Nephron (organoid): ENCODE measurements around the gene GLMN.

Source experiments
- H3K27ac Mint-ChIP-seq, 3 experiments: 2 replicates each; pipeline ENCODE4 v1.8.0; 2020; ENCODE audit warnings: mixed read lengths in 3 of 3, mild to moderate bottlenecking in 2 of 3, moderate library complexity in 1 of 3
- H3K27me3 Mint-ChIP-seq: 2 replicates; pipeline ENCODE4 v1.8.0; 2021; ENCODE audit warnings: low read depth, mild to moderate bottlenecking, moderate library complexity, mixed read lengths
- H3K36me3 Mint-ChIP-seq: 2 replicates; pipeline ENCODE4 v1.8.0; 2020; ENCODE audit warnings: low read depth, mixed read lengths
- H3K4me1 Mint-ChIP-seq: 2 replicates; pipeline ENCODE4 v1.8.0; 2020; ENCODE audit warnings: mixed read lengths
- H3K4me3 Mint-ChIP-seq, 3 experiments: 2 replicates each; pipeline ENCODE4 v1.8.0; 2020; ENCODE audit warnings: mild to moderate bottlenecking in 3 of 3, mixed read lengths in 3 of 3, moderate library complexity in 2 of 3
- H3K9me3 Mint-ChIP-seq: 2 replicates; pipeline ENCODE4 v1.8.0; 2020; ENCODE audit warnings: mixed read lengths
- TF ChIP-seq, protein P1 (sequence below), 3 experiments: fragments of 200-600 bp; sonication (generic); IDR thresholded peaks; one replicate each; pipeline ENCODE4 v1.5.0; 2021; ENCODE audit warnings: antibody characterized with exemption in 3 of 3; ENCODE audit not compliant: unreplicated experiment in 3 of 3

Gene GLMN, protein sequence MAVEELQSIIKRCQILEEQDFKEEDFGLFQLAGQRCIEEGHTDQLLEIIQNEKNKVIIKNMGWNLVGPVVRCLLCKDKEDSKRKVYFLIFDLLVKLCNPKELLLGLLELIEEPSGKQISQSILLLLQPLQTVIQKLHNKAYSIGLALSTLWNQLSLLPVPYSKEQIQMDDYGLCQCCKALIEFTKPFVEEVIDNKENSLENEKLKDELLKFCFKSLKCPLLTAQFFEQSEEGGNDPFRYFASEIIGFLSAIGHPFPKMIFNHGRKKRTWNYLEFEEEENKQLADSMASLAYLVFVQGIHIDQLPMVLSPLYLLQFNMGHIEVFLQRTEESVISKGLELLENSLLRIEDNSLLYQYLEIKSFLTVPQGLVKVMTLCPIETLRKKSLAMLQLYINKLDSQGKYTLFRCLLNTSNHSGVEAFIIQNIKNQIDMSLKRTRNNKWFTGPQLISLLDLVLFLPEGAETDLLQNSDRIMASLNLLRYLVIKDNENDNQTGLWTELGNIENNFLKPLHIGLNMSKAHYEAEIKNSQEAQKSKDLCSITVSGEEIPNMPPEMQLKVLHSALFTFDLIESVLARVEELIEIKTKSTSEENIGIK

DNA sequence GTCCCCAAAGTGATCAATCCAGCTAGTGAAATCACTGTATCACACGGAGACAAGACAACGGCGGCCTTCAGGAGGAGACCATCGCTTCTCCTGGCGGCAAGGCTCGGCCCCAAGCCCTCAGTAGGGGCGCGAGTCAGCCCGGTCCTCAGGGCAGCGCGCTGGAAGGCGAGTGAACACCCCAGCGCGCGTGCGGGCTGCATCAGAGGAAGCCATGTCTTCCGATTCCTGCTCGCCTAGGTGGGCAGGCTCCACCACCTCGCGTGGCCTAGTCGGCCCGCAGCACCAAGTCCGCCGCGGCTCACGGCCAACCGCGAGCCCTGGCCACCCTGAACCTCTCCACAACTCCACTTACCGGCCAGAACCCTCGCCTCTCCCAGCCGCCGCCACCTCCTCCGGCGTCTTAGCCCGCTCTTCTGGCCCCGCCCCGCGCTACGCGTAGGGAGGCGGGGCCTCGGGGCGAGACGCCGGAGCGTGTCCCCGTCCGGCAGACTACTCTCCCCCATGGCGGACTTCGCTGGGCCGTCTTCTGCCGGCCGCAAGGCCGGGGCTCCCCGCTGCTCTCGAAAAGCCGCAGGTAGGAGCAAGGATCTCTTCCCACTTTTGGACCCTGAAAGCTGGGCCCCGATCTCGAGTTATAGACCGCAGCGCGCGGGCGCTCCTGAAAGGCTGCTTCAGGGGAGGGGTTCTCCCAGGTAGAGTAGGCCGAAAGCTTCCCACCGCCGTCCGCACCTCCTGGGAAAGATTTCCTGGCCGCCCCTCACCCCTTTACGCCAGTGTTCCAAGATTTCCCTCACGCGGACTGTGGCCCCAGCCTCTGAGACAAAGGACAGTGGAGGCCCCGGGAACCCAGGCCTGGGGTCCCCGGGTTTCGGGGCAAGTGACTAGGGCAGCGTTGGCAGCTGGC, at the start of gene GLMN, which contains the start of gene RPAP2:
Gene GLMN (minus strand): TSS at position 415 of the 904 bp plus-strand sequence. CDS start 988 bp downstream, outside the sequence.
Gene RPAP2 (plus strand): TSS at position 487 of the 904 bp plus-strand sequence. CDS start 15 bp downstream, at position 502.
- TF ChIP-seq, protein P1, sequence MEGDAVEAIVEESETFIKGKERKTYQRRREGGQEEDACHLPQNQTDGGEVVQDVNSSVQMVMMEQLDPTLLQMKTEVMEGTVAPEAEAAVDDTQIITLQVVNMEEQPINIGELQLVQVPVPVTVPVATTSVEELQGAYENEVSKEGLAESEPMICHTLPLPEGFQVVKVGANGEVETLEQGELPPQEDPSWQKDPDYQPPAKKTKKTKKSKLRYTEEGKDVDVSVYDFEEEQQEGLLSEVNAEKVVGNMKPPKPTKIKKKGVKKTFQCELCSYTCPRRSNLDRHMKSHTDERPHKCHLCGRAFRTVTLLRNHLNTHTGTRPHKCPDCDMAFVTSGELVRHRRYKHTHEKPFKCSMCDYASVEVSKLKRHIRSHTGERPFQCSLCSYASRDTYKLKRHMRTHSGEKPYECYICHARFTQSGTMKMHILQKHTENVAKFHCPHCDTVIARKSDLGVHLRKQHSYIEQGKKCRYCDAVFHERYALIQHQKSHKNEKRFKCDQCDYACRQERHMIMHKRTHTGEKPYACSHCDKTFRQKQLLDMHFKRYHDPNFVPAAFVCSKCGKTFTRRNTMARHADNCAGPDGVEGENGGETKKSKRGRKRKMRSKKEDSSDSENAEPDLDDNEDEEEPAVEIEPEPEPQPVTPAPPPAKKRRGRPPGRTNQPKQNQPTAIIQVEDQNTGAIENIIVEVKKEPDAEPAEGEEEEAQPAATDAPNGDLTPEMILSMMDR (IDR thresholded peaks at IDR 0.05; ENCODE audit: unreplicated experiment in 3 of 3), result peak in 2 of 3 experiments; percentile 14 to 23
- Mint-ChIP-seq H3K36me3 (peaks cover 30% of the 10 kb centered on the region), H3K4me1 (peaks cover 30% of the 10 kb centered on the region), H3K9me3 (no peaks in the 10 kb centered on the region), H3K27ac (peak within 1 kb of the TSS; percentile 95 to 100 (median 98)), H3K27me3 (no peaks in the 10 kb centered on the region), H3K4me3 (peak within 1 kb of the TSS; percentile 94 to 99 (median 99))

DNA sequence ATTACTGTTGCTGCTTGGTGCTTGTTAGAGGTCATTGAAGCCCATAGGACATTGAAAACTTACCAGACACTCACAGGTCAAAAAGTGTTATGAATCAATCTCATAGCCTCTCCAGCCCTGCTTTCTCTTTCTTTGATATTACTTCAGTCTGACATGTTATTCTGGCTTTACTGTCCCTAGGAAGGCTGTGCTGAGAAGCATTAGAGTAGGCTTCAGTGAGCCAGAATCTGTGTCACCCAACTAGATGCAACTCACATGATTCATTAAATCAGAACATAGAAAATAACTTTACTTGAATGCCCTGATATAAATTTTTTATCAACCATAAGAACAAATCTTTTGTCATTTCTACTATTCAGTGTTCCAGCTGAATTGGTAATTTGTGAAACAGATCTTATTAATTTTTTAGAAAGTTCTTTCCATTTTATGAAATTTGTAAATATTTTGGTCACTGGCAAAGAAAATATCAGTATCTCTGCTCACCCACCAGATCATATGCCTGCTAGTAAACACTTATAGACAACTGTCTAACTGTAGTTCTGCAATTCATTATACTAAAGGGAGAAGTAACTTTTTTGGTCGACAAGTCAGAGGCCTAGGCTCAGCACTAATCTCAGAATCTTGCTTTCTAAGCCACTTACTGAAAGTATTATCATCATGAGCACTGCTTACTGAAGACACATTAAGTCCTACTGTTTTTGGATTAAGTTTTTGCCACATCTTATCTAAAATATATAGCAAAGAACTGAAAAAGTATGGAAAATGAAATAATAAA, 48.3 kb upstream of the GLMN start:
- no peaks in the 10 kb centered on the region for H3K4me1 Mint-ChIP-seq
- TF ChIP-seq, protein P1 (IDR thresholded peaks at IDR 0.05; ENCODE audit: unreplicated experiment in 3 of 3), result no peak
- no peak overlapping the region for H3K27ac Mint-ChIP-seq
- H3K36me3 Mint-ChIP-seq, result peaks cover 51% of the 10 kb centered on the region
- H3K9me3 Mint-ChIP-seq, result peaks cover 5% of the 10 kb centered on the region
- H3K4me3 Mint-ChIP-seq, result no peak overlapping the region
- no peaks in the 10 kb centered on the region for H3K27me3 Mint-ChIP-seq

DNA sequence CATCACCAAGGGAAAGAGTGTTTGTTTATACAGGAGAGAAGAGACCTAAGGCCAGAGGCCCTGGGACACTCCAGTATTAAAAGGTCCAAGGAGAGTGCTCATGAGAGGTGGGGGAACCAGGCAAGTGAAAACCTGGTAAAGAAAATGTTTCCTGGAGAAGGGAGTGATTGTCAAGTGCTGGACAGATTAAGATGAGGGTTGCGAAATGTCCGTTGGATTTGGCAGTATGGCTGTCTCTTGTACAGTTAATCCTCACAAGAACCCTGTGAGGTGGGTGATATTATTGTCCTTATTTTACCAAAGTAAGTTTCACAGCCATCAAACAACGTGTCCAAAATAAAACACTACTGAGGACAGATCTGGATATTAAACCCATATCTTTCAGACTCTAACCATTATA, 44.3 kb upstream of the GLMN start:
- no peaks in the 10 kb centered on the region for H3K27me3 Mint-ChIP-seq
- no peak overlapping the region for H3K27ac Mint-ChIP-seq
- no peaks in the 10 kb centered on the region for H3K4me1 Mint-ChIP-seq
- TF ChIP-seq, protein P1 (IDR thresholded peaks at IDR 0.05; ENCODE audit: unreplicated experiment in 3 of 3), result no peak
- no peak overlapping the region for H3K4me3 Mint-ChIP-seq
- H3K36me3 Mint-ChIP-seq, result peaks cover 30% of the 10 kb centered on the region
- H3K9me3 Mint-ChIP-seq, result no peaks in the 10 kb centered on the region

DNA sequence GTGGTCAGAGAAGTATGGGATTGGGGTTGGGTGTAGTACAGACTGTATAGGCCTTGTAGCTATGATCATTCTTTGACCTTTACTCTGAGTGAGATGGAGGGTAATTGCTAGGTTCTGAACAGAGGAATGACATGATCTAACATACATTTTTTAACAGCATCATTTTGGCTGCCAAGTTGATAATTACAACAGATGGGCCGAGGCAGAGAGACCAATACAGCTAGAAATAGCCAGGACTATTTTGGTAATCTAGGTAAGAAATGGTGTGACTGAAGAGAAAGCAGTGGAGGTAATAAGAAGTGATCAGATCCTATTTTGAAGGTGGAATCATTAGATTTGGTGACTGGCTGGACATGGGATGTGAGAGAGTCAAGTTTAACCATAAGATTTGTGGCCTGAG, 43.6 kb upstream of the GLMN start:
- no peaks in the 10 kb centered on the region for H3K27me3 Mint-ChIP-seq

DNA sequence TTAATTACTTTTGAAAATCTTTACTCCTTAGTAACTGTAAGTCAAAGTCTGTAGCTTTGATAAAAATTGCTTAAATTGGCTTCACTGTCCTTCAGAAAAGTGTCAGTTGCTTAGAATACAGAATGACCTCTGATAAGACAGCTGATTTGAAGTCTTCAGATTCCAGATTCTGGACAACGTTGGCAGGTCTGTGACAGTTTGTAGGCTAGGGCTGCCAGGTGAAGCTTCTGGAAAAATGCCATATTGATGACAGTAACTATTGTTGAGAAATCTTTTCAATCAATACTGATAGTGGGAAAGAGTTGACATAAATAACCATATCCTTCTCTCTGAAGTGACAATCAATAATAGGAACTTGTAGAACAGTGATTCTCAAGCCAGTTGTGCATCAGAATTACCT, 41.4 kb upstream of the GLMN start:
- Mint-ChIP-seq H3K27ac (no peak overlapping the region), H3K9me3 (no peaks in the 10 kb centered on the region)

More for the DNA sequence above, 43.6 kb upstream of the GLMN start:
- Mint-ChIP-seq H3K4me3 (no peak overlapping the region), H3K36me3 (peaks cover 28% of the 10 kb centered on the region), H3K27ac (no peak overlapping the region), H3K4me1 (no peaks in the 10 kb centered on the region), H3K9me3 (no peaks in the 10 kb centered on the region)
- TF ChIP-seq, protein P1 (IDR thresholded peaks at IDR 0.05; ENCODE audit: unreplicated experiment in 3 of 3), result no peak

More for the DNA sequence above, 41.4 kb upstream of the GLMN start:
- H3K27me3 Mint-ChIP-seq, result no peaks in the 10 kb centered on the region
- TF ChIP-seq, protein P1 (IDR thresholded peaks at IDR 0.05; ENCODE audit: unreplicated experiment in 3 of 3), result no peak
- no peak overlapping the region for H3K4me3 Mint-ChIP-seq
- H3K36me3 Mint-ChIP-seq, result peaks cover 30% of the 10 kb centered on the region
- H3K4me1 Mint-ChIP-seq, result no peaks in the 10 kb centered on the region
